HCT116 (cell line): Measurements from ENCODE around the gene KRTAP6-1. TPM values are rescaled to one million over a fixed set of nuclear protein-coding genes. Genes with fewer than 3 reads are reported as not detected.

ENCODE experiments used
- ATAC-seq: fragments of 200-7000 bp; cut with Tn5 transposase; 2 replicates; pipeline ENCODE4 v1.9.1; 2020; ENCODE audit warnings: mild to moderate bottlenecking, moderate library complexity
- BruUV-seq: library from RNA; stranded (reverse); fragments of 400-500 nt; replicated peaks from 2 replicates; lab custom pipeline; 2021; lab: Mats Ljungman, UMichigan
- CTCF ChIA-PET: fragments of 300-600 bp; sonication (Branson Sonifier 250); formaldehyde crosslinking; loops from one replicate; lab custom pipeline; 2021; ENCODE audit warnings: antibody characterized with exemption; lab: Charles Lee
- POLR2A ChIA-PET: fragments of 300-600, 350-600 bp; sonication (Branson Sonifier 250); formaldehyde crosslinking; loops from one replicate; lab custom pipeline; 2021; ENCODE audit warnings: antibody characterized with exemption; lab: Charles Lee
- RAD21 ChIA-PET, 2 experiments: fragments of 300-600 bp; sonication (Branson Sonifier 250); formaldehyde crosslinking; loops; one replicate each; lab custom pipeline; 2023; ENCODE audit warnings: low total read pairs in 2 of 2; ENCODE audit not compliant: uncharacterized antibody in 2 of 2, unreplicated experiment in 2 of 2, low non-redundant PET in 1 of 2; lab: Charles Lee
- DNase-seq: peaks from one replicate; pipeline ENCODE4 v3.0.0-alpha.2; 2010; ENCODE audit warnings: low read depth, low spot score
- H2AFZ ChIP-seq: fragments of 200-600 bp; shearing (Covaris generic), sonication (generic); 2 replicates; pipeline ENCODE4 v1.6.1; 2017; ENCODE audit warnings: low read depth, mixed run types, mixed read lengths, antibody characterized with exemption, low read length; ENCODE audit not compliant: poor library complexity, severe bottlenecking
- H3K27ac ChIP-seq: 2 replicates; pipeline ENCODE4 v1.5.1; 2012; ENCODE audit warnings: low read depth, low read length
- H3K27me3 ChIP-seq: fragments of 200-600 bp; sonication (generic); 2 replicates; pipeline ENCODE4 v1.6.1; 2016; ENCODE audit warnings: mixed run types, low read length, mixed read lengths; ENCODE audit not compliant: insufficient read depth
- H3K36me3 ChIP-seq, 2 experiments: fragments of 200-500 bp in 1 of 2; fragments of 200-600 bp in 1 of 2; sonication (Bioruptor generic) in 1 of 2; sonication (generic) in 1 of 2; 2 replicates each; pipeline versions ENCODE4 v1.5.1 to v1.6.1; 2014 to 2016; ENCODE audit warnings: low read length in 2 of 2, inconsistent platforms in 1 of 2, mixed read lengths in 1 of 2, mixed run types in 1 of 2; ENCODE audit not compliant: insufficient read depth in 2 of 2, control insufficient read depth in 1 of 2
- H3K4me1 ChIP-seq, 2 experiments: fragments of 200-600 bp in 1 of 2; sonication (generic) in 1 of 2; 2 replicates each; pipeline versions ENCODE4 v1.5.1 to v1.6.1; 2012 to 2017; ENCODE audit warnings: low read length in 2 of 2, inconsistent platforms in 1 of 2, mild to moderate bottlenecking in 1 of 2, mixed read lengths in 1 of 2, mixed run types in 1 of 2, moderate library complexity in 1 of 2; ENCODE audit not compliant: insufficient read depth in 2 of 2, control insufficient read depth in 1 of 2
- H3K4me2 ChIP-seq: fragments of 200-600 bp; sonication (generic); 2 replicates; pipeline ENCODE4 v1.6.1; 2017; ENCODE audit warnings: mixed run types, low read length, mixed read lengths
- H3K4me3 ChIP-seq, 2 experiments: fragments of 200-600 bp in 1 of 2; sonication (generic) in 1 of 2; replicated peaks in 1 of 2; 2 replicates each; pipeline ENCODE4 v1.5.1; 2011 to 2016; ENCODE audit warnings: low read length in 2 of 2, control low read depth in 1 of 2, low read depth in 1 of 2, mild to moderate bottlenecking in 1 of 2, mixed read lengths in 1 of 2, mixed run types in 1 of 2
- H3K79me2 ChIP-seq: fragments of 200-600 bp; sonication (generic); 2 replicates; pipeline ENCODE4 v1.6.1; 2017; ENCODE audit warnings: mild to moderate bottlenecking, mixed run types, low read length, moderate library complexity, mixed read lengths; ENCODE audit not compliant: insufficient read depth
- H3K9ac ChIP-seq: fragments of 200-600 bp; sonication (generic); 2 replicates; pipeline ENCODE4 v1.6.1; 2016; ENCODE audit warnings: low read length, mixed read lengths
- H3K9me2 ChIP-seq: fragments of 200-600 bp; sonication (generic), shearing (Covaris generic); 2 replicates; pipeline ENCODE4 v1.6.1; 2017; ENCODE audit warnings: mixed run types, mild to moderate bottlenecking, moderate library complexity; ENCODE audit not compliant: insufficient read depth
- H3K9me3 ChIP-seq, 2 experiments: fragments of 200-500 bp in 1 of 2; fragments of 200-600 bp in 1 of 2; sonication (Bioruptor generic) in 1 of 2; sonication (generic) in 1 of 2; 2 replicates each; pipeline ENCODE4 v1.6.1; 2014 to 2017; ENCODE audit warnings: low read length in 2 of 2, mixed read lengths in 2 of 2, inconsistent platforms in 1 of 2, low read depth in 1 of 2, mild to moderate bottlenecking in 1 of 2, mixed run types in 1 of 2, moderate library complexity in 1 of 2; ENCODE audit not compliant: control insufficient read depth in 1 of 2, insufficient read depth in 1 of 2
- H4K20me1 ChIP-seq: fragments of 200-600 bp; sonication (generic), shearing (Covaris generic); 2 replicates; pipeline ENCODE4 v1.6.1; 2017; ENCODE audit warnings: mixed run types, mild to moderate bottlenecking, moderate library complexity; ENCODE audit not compliant: insufficient read depth
- ATF3 ChIP-seq: IDR thresholded peaks from 2 replicates; pipeline ENCODE4 v1.6.1; 2012
- CTCF ChIP-seq, 3 experiments: fragments of 200-600 bp in 1 of 3; sonication (generic) in 1 of 3; IDR thresholded peaks in 2 of 3; conservative IDR thresholded peaks in 1 of 3; 2 replicates each; pipeline ENCODE4 v1.5.1; 2012 to 2017; ENCODE audit warnings: low read depth in 2 of 3, low read length in 2 of 3, antibody characterized with exemption in 1 of 3, borderline replicate concordance in 1 of 3, control low read depth in 1 of 3, mild to moderate bottlenecking in 1 of 3, mixed read lengths in 1 of 3, mixed run types in 1 of 3, moderate library complexity in 1 of 3; ENCODE audit not compliant: insufficient read depth in 1 of 3
- EGR1 ChIP-seq: IDR thresholded peaks from 2 replicates; pipeline ENCODE4 v1.6.1; 2012; ENCODE audit warnings: low read depth
- ELF1 ChIP-seq: IDR thresholded peaks from 2 replicates; pipeline ENCODE4 v1.6.1; 2012; ENCODE audit warnings: low read depth, borderline replicate concordance
- EZH2 ChIP-seq: fragments of 200-600 bp; sonication (generic); IDR thresholded peaks from 2 replicates; pipeline ENCODE4 v1.6.1; 2017; ENCODE audit warnings: antibody characterized with exemption, mixed run types
- EZH2phosphoT487 ChIP-seq: fragments of 200-600 bp; IDR thresholded peaks from 2 replicates; pipeline ENCODE4 v1.6.1; 2018; ENCODE audit warnings: antibody characterized with exemption, borderline replicate concordance
- POLR2AphosphoS5 ChIP-seq: IDR thresholded peaks from 2 replicates; pipeline ENCODE4 v1.6.1; 2011; ENCODE audit warnings: mild to moderate bottlenecking, low read depth, low read length, moderate library complexity
- SRF ChIP-seq: IDR thresholded peaks from 2 replicates; pipeline ENCODE4 v1.6.1; 2012; ENCODE audit warnings: low read depth
- ZBTB33 ChIP-seq: IDR thresholded peaks from 2 replicates; pipeline ENCODE4 v1.6.1; 2011; ENCODE audit warnings: mild to moderate bottlenecking, low read length, moderate library complexity; ENCODE audit not compliant: insufficient replicate concordance; ENCODE audit errors: extremely low read depth
- ZNF274 ChIP-seq: fragments of 200-500 bp; sonication (Bioruptor generic); IDR thresholded peaks from 2 replicates; pipeline ENCODE4 v1.6.1; 2014; ENCODE audit warnings: mild to moderate bottlenecking, low read depth, low read length, inconsistent platforms
- intact Hi-C: fragments of 100-400 bp; cut with micrococcal nuclease; formaldehyde crosslinking; loops from 2 replicates; pipeline ENCODE4 v1.10.0; 2022
- total RNA-seq: library from RNA; stranded (reverse); gene quantifications from one replicate; pipeline ENCODE4 v1.2.1, GENCODE V29; 2021; ENCODE audit not compliant: unreplicated experiment
- TF ChIP-seq, protein P1 (sequence below): IDR thresholded peaks from 2 replicates; pipeline ENCODE4 v1.6.1; 2012; ENCODE audit warnings: low read depth

Gene KRTAP6-1
- total RNA-seq, 1 experiment from 2014 or later: not detected

GRCh38 chr21:30625449-30626165, 11.9 kb upstream of the KRTAP6-1 start:
- H3K9me3 ChIP-seq: peaks cover 7 to 29% of the 10 kb centered on the region in 2 experiments; a peak in 2 of 4 replicates
- H2AFZ ChIP-seq: no peak overlapping the region
- ChIA-PET RAD21 (no interaction called here), CTCF (no interaction called here), POLR2A (no interaction called here)
- no peak overlapping the region for H3K4me2 ChIP-seq
- no peaks in the 10 kb centered on the region for H4K20me1 ChIP-seq
- DNase-seq: no peak
- TF ChIP-seq ZNF274: no peak
- no peak for TF ChIP-seq ATF3
- no peak for TF ChIP-seq CTCF (IDR thresholded peaks at IDR 0.05 in 2 of 3, conservative IDR thresholded peaks at IDR 0.05 in 1 of 3; ENCODE audit: borderline replicate concordance in 1 of 3, insufficient read depth in 1 of 3, low read depth in 2 of 3, low read length in 2 of 3)
- TF ChIP-seq EZH2phosphoT487: no peak
- TF ChIP-seq, all 23 proteins: peak for 0
- Histone ChIP-seq H3K36me3 (no peaks in the 10 kb centered on the region), H3K27ac (no peak overlapping the region), H3K79me2 (no peaks in the 10 kb centered on the region), H3K27me3 (no peaks in the 10 kb centered on the region), H3K4me1 (no peaks in the 10 kb centered on the region), H3K9me2 (no peaks in the 10 kb centered on the region), H3K4me3 (no peak overlapping the region), H3K9ac (no peak overlapping the region)
- BruUV-seq: no TSS peak
- no peak for ATAC-seq
- intact Hi-C loops: no loop called here

- CTCF ChIA-PET: no interaction called here
- Histone ChIP-seq H3K4me1 (no peaks in the 10 kb centered on the region), H2AFZ (no peak overlapping the region), H3K36me3 (no peaks in the 10 kb centered on the region), H3K4me2 (no peak overlapping the region), H3K9me2 (no peaks in the 10 kb centered on the region), H4K20me1 (no peaks in the 10 kb centered on the region), H3K27me3 (no peaks in the 10 kb centered on the region), H3K27ac (no peak overlapping the region), H3K4me3 (no peak overlapping the region), H3K9me3 (peaks cover 7 to 22% of the 10 kb centered on the region in 2 experiments; a peak in 2 of 4 replicates), H3K79me2 (no peaks in the 10 kb centered on the region), H3K9ac (no peak overlapping the region)
- DNase-seq (no peak), ATAC-seq (no peak)
- intact Hi-C loops: no loop called here
- BruUV-seq: no TSS peak
- POLR2A ChIA-PET: no interaction called here
- RAD21 ChIA-PET: no interaction called here
- TF ChIP-seq ZBTB33 (no peak), EGR1 (no peak), SRF (no peak), ELF1 (no peak), EZH2 (no peak), POLR2AphosphoS5 (no peak)
- TF ChIP-seq, protein P1, sequence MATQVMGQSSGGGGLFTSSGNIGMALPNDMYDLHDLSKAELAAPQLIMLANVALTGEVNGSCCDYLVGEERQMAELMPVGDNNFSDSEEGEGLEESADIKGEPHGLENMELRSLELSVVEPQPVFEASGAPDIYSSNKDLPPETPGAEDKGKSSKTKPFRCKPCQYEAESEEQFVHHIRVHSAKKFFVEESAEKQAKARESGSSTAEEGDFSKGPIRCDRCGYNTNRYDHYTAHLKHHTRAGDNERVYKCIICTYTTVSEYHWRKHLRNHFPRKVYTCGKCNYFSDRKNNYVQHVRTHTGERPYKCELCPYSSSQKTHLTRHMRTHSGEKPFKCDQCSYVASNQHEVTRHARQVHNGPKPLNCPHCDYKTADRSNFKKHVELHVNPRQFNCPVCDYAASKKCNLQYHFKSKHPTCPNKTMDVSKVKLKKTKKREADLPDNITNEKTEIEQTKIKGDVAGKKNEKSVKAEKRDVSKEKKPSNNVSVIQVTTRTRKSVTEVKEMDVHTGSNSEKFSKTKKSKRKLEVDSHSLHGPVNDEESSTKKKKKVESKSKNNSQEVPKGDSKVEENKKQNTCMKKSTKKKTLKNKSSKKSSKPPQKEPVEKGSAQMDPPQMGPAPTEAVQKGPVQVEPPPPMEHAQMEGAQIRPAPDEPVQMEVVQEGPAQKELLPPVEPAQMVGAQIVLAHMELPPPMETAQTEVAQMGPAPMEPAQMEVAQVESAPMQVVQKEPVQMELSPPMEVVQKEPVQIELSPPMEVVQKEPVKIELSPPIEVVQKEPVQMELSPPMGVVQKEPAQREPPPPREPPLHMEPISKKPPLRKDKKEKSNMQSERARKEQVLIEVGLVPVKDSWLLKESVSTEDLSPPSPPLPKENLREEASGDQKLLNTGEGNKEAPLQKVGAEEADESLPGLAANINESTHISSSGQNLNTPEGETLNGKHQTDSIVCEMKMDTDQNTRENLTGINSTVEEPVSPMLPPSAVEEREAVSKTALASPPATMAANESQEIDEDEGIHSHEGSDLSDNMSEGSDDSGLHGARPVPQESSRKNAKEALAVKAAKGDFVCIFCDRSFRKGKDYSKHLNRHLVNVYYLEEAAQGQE: no peak
These were observed 9.6 kb upstream of the KRTAP6-1 start for GRCh38 chr21:30623362-30623761.
